ENCODE results near the gene MSX1.

- no peak for TF ChIP-seq MAFF (IDR thresholded peaks at IDR 0.05; ENCODE audit: low read depth, low read length)
- no peak for TF ChIP-seq CTCF (CRISPR knock-in tag; IDR thresholded peaks at IDR 0.05)
- no peak for TF ChIP-seq ZNF367 (CRISPR knock-in tag; IDR thresholded peaks at IDR 0.05; ENCODE audit: borderline replicate concordance)
- no peak for TF ChIP-seq ZFP36 (IDR thresholded peaks at IDR 0.05; ENCODE audit: borderline replicate concordance, low read depth, low read length, partially characterized antibody)
- TF ChIP-seq ZBTB1 (CRISPR knock-in tag; IDR thresholded peaks at IDR 0.05; ENCODE audit: borderline replicate concordance): no peak
- TF ChIP-seq FOXK1 (CRISPR knock-in tag; IDR thresholded peaks at IDR 0.05; ENCODE audit: borderline replicate concordance, low read depth): no peak
These were observed 10.9 kb upstream of the MSX1 start for GRCh38 chr4:4848540-4848939.
